ENCODE measurements around the gene ATP8B1. TPM values are rescaled to one million over a fixed set of nuclear protein-coding genes. Genes with fewer than 3 reads are reported as not detected.

The ATP8B1 gene
- total RNA-seq, result 66.6 and 67.5 TPM in 2 replicates

GRCh38 chr18:57803103-57803969 lies at the start of gene ATP8B1:
ATP8B1 (minus strand) TSS chr18:57803315; CDS start chr18:57731807, 71,508 bp downstream.

Other genes starting within 250 kb of the ATP8B1 start
- 15.4 and 31.3 TPM in 2 replicates for gene FECH, start 216.6 kb downstream of the ATP8B1 start, total RNA-seq
- 78.2 and 155 TPM in 2 replicates for gene NARS1, start 181.5 kb downstream of the ATP8B1 start, total RNA-seq
- gene NEDD4L, start 240.9 kb upstream of the ATP8B1 start, total RNA-seq, result 15.7 and 44.7 TPM in 2 replicates